SH-SY5Y (cell line): ENCODE data around the gene TSSK6.

ENCODE experiments used
- GATA2 ChIP-seq: IDR thresholded peaks from 2 replicates; pipeline ENCODE4 v1.6.1; 2011; ENCODE audit warnings: mild to moderate bottlenecking, low read depth, low read length
- GATA3 ChIP-seq: IDR thresholded peaks from 2 replicates; pipeline ENCODE4 v1.6.1; 2011; ENCODE audit warnings: low read depth, mild to moderate bottlenecking, low read length, moderate library complexity

TSSK6 gene

GRCh38 chr19:19540064-19540714 is 24.8 kb upstream of the TSSK6 start:
- TF ChIP-seq GATA3 (no peak), GATA2 (no peak)

GRCh38 chr19:19539698-19540063 is 24.3 kb upstream of the TSSK6 start:
- TF ChIP-seq GATA3 (no peak), GATA2 (no peak)

- TF ChIP-seq GATA2 (no peak), GATA3 (no peak)
Observed at GRCh38 chr19:19538785-19539166, 23.4 kb upstream of the TSSK6 start.

- no peak for TF ChIP-seq GATA2
- TF ChIP-seq GATA3 = no peak
Observed at GRCh38 chr19:19538061-19538784, 22.9 kb upstream of the TSSK6 start, which contains the start of gene CILP2. CILP2 (plus strand) TSS chr19:19538265; CDS start chr19:19538350, 85 bp downstream.

- no peak for TF ChIP-seq GATA3
- TF ChIP-seq GATA2 = no peak
Observed at GRCh38 chr19:19537075-19538048, 22.0 kb upstream of the TSSK6 start.

- no peak for TF ChIP-seq GATA2
Observed at GRCh38 chr19:19535311-19536191, 20.2 kb upstream of the TSSK6 start.

- TF ChIP-seq GATA3 = no peak
- no peak for TF ChIP-seq GATA2
Observed at GRCh38 chr19:19534556-19535265, 19.4 kb upstream of the TSSK6 start.

- no peak for TF ChIP-seq GATA3
Observed at GRCh38 chr19:19533841-19534240, 18.5 kb upstream of the TSSK6 start.

- no peak for TF ChIP-seq GATA3
- TF ChIP-seq GATA2 = no peak
Observed at GRCh38 chr19:19532806-19533701, 17.7 kb upstream of the TSSK6 start.

- TF ChIP-seq GATA2 = no peak
- TF ChIP-seq GATA3 = no peak
Observed at GRCh38 chr19:19531951-19532805, 16.8 kb upstream of the TSSK6 start.

- TF ChIP-seq GATA3 = no peak
- TF ChIP-seq GATA2 = no peak
Observed at GRCh38 chr19:19530889-19531288, 15.5 kb upstream of the TSSK6 start.
